Activated CD8-positive, alpha-beta memory T cell treated with anti-CD3 and anti-CD28 coated beads for 48 hours (primary cell): Measurements from ENCODE around the gene CCDC12.
"Not testable (repeated sequence)": the region's sequence is repeated elsewhere in the genome, so short reads cannot be mapped to it uniquely, and the experiment has no call there.

Experiments
- DNase-seq, 3 experiments: peaks; one replicate each; pipeline ENCODE4 v3.0.0-alpha.2; 2020; ENCODE audit warnings: low read depth in 2 of 3, low spot score in 2 of 3

Gene CCDC12

GRCh38 chr3:46981932-46982471 lies 5.5 kb upstream of the CCDC12 start:
- DNase-seq: no peak

- DNase-seq: no peak
Measured at GRCh38 chr3:46979958-46980497, 3.5 kb upstream of the CCDC12 start.

GRCh38 chr3:46978985-46979944 lies 2.7 kb upstream of the CCDC12 start, which contains the start of gene NBEAL2:
NBEAL2 (plus strand) TSS chr3:46979666; CDS start chr3:46979862, 196 bp downstream.
- peak; percentile 84 to 91 (median 89) for DNase-seq

DNA sequence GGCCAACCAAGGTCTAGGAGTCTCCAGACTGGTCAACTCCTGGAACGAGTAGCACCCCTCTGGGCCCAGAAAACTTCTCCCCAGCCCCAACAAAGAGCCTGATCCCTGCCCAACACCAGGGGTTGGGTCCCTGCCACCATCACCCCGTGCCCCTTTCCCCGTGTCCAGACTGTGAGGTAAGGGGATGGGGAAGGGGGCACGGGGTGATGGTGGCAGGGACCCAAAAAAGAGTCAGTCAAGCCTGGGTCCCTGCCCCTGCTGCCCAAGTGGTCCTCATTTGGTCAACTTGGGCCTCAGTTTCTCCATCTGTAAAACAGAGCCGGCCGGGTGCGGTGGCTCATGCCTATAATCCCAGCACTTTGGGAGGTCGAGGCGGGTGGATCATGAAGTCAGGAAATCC lies 1.8 kb upstream of the CCDC12 start:
- DNase-seq: no peak

DNA sequence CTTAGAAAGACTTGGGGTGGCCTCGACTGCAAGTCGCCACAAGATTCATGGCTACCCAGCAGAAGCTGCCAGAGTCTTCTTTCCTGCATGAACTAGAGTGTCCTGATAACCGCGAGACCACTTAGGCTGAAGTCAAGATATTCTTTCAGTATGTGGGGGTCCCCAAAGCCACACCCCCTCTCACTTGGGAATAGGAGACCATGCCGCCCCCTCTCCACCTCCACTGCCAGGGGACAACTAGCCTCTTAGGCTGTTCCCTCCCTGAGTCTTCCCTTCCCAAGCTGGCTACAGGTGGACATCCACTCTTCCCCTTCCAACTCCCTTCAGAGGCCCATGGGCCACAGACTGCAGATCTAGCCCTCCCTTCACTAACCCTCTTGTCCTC lies 1.3 kb upstream of the CCDC12 start:
- DNase-seq: no peak

GRCh38 chr3:46974421-46975171 lies 1.9 kb downstream of the CCDC12 start:
- DNase-seq: no peak

DNA sequence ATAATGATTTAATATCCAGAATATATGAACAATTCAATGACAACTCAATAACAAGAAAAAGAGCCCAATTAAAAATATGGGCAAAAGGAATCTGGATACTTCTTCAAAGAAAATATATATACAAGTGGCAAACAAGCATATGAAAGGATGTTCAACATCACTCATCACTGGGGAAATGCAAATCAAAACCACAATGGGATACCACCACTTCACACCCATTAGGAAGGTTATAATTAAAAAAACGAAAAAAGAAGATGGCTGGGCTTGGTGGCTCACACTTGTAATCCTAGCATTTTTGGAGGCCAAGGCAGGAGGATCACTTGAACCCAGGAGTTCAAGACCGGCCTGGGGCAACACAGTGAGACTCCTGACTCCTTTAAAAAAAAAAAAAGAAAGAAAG lies 4.1 kb downstream of the CCDC12 start:
- DNase-seq: no peak

DNA sequence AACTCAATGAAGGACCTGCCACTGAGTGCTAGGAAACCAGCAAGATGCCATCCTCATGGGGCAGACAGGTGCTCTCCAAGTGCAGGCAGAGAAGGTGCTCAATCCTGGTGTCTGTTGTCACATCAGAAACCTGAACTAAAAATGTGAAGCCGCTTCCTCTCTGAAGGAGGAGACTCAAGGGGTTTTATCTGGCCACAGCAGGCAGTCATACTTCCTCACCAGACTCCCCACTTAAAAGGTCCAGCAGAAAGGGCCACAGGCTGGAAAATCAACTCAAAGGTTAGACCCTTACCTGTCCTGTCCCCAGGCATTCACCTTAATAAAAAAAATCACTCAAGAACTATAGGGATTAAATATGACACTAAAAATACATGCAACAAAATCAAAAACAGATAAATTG lies 4.8 kb downstream of the CCDC12 start:
- no peak for DNase-seq

DNA sequence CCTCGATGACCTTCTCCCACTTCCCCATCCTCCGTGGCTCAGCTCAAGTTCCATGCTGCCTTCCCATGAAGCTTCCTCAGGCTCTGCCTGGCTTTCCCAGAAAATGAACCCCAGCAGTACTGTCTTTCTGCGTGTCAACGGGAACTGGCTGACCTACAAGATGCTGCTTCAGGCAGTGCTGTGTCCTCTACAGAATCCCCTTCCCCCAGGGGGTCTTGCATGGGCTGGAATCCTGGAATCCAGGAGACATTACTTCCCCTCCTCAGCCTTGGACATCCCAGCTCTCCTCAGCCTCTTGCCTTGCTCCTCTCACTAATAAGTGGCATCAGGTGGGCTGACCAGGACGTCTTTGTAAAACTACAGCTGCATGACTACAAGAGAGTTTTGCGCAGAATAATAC lies 5.4 kb downstream of the CCDC12 start:
- DNase-seq: no peak

GRCh38 chr3:46970391-46971091 lies 6.0 kb downstream of the CCDC12 start:
- DNase-seq: no peak

GRCh38 chr3:46968783-46969428 lies 7.6 kb downstream of the CCDC12 start:
- no peak for DNase-seq

GRCh38 chr3:46966811-46967210 lies 9.7 kb downstream of the CCDC12 start:
- no peak for DNase-seq

DNA sequence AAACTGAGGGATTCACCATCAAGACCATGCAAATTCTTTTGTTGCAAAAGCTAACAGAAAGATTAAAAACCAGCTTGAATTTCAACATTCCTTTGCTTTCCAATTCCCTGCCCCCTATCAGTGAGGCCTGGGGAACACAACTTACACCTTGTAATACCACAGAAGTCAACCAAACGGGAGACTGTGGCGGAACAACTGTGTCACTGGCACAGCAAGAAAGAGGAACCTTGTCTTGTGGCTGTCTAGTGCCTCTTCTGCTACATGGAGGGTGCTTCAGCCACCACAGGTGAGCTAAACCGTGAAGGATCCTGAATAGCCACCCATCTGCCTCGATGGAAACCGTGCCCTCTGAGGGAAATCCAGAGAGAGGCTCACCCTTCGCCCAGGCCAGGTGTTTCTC lies 11.4 kb downstream of the CCDC12 start:
- no peak for DNase-seq

DNA sequence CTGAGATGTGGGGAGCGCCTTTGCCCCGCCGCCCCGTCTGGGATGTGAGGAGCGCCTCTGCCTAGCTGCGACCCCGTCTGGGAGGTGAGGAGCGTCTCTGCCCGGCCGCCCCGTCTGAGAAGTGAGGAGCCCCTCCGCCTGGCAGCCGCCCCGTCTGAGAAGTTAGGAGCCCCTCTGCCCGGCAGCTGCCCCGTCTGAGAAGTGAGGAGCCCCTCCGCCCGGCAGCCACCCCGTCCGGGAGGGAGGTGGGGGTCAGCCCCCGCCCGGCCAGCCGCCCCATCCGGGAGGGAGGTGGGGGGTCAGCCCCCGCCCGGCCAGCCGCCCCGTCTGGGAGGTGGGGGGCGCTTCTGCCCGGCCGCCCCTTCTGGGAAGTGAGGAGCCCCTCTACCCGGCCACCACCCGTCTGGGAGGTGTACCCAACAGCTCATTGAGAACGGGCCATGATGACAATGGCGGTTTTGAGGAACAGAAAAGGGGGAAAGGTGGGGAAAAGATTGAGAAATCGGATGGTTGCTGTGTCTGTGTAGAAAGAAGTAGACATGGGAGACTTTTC lies 12.4 kb downstream of the CCDC12 start:
- not testable (repeated sequence) for DNase-seq

GRCh38 chr3:46962990-46963389 lies 13.6 kb downstream of the CCDC12 start:
- DNase-seq: no peak

DNA sequence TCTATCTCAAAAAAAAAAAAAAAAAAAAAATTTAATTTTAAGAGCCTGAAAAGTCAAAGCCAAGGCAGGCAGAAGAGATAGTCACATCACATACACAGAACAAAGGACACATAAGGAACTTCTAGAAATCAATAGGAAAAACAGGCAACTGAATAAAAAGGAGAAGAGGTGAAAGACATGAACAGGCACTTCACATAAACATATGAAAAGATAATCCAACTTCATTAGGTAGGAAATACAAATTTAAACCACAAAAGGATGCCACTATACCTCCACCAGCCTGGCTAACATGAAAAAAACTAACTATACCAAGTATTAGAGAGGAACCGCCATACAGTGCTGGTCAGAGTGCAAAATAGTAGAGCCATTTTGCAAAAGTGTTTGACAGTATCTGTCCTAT lies 14.1 kb downstream of the CCDC12 start:
- no peak for DNase-seq

DNA sequence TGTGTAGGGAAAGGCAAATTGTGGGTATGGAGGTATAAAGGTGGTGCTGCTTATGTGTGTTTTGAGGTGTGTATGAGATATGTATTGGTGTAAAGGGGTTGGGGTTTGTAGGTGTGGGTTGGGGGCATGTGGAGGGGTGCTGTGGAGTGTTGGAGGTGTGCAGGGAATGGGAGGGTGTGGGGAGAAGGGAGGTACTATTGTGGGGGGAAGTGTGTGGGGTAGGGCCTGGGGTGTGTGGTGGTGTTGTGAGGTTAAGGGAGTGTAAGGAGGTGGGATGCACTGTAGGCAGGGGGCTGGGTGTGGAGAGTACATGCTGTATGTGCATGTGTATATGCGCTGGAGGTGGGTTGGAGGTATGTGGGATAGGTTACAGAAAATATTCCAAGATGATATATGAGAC lies 15.7 kb downstream of the CCDC12 start:
- no peak for DNase-seq

DNA sequence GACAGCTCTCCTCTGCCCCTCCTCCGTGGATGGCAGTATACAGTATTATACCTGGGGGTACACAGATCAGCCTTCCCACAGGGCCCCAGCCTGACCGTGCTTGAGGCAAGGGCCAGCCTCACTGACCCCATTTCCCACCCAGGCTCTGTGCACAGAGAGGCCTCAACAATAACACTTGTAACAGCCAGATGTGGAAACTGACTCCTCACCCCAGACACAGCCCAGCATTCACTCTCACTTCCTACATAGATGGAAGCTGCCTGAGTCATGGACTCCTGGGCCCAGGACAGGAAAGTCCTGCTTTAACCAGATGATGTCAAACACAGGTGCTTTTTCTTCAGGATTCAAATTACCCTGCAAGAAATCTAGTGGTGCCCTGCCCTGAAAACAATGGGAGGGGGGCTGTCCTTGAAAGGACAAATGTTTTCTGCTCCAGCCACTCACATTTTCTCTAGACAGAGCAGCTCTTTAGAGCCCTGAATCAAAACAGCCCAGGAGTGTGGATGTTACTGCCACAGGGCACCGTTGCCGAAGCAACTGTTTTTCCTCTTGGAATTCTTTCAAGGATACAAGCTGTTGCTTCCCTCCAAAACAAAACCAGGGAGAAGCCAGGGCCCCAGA lies 16.4 kb downstream of the CCDC12 start:
- no peak for DNase-seq

DNA sequence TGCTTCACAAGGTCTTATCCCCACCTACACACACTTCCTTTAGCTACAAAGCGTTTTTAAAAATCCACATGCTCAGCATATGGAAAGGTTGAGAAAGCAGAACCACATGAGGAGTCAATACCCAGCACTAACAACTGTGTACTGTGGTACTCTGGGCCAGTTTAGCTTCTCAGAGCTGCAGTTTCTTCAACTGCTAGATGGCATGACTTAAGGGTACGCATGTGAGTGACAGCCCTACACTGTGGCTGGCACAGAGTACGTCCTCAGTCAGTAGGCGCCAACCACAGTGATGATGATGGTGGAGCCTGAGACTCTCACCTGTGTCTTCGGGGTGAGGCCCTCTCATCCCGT lies 17.4 kb downstream of the CCDC12 start:
- no peak for DNase-seq
